Astrocyte (in vitro differentiated cells and primary cell): ENCODE data around the gene C9orf152.

Source experiments
- EZH2 ChIP-seq: IDR thresholded peaks from 2 replicates; pipeline ENCODE4 v1.6.1; 2012; ENCODE audit warnings: mild to moderate bottlenecking, low read length, inconsistent platforms; ENCODE audit not compliant: insufficient read depth
- TF ChIP-seq, protein P1 (sequence below): IDR thresholded peaks from 2 replicates; pipeline ENCODE4 v1.5.1; 2011; ENCODE audit warnings: low read depth, mild to moderate bottlenecking, inconsistent platforms, low read length, moderate library complexity; ENCODE audit not compliant: insufficient read depth

DNA sequence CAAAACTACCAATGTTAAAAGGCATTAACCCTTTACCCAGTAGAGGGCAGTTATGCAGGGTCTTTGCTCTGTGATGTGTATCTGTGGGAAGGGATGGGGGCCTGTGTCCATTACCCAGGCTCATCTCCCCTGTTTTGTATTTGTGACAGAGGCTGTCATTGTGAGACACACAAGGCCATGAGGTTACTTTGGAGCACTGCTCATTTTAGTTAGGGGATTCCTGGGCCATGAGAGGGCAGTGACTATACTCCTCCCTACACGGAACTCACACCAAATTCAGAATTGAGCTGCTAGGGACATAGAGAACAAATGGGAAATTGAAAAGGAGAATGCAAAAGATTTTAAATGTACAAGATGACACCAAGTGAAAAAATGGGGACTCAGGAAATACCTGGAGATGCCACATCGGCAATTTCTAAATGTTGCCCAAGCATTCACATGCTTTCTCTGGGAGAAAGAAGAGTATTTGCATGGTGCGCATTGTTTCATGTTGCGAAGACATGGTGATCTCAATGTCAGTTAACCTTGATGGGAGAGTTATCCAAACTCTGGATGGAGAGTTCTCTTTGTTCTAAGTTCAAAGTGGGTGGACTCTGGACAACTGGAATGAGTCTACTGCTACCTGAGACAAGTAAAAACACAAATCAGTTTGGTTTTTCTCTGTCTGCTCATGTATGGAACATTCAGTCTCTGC lies 32.5 kb downstream of the C9orf152 start:
- TF ChIP-seq, protein P1, sequence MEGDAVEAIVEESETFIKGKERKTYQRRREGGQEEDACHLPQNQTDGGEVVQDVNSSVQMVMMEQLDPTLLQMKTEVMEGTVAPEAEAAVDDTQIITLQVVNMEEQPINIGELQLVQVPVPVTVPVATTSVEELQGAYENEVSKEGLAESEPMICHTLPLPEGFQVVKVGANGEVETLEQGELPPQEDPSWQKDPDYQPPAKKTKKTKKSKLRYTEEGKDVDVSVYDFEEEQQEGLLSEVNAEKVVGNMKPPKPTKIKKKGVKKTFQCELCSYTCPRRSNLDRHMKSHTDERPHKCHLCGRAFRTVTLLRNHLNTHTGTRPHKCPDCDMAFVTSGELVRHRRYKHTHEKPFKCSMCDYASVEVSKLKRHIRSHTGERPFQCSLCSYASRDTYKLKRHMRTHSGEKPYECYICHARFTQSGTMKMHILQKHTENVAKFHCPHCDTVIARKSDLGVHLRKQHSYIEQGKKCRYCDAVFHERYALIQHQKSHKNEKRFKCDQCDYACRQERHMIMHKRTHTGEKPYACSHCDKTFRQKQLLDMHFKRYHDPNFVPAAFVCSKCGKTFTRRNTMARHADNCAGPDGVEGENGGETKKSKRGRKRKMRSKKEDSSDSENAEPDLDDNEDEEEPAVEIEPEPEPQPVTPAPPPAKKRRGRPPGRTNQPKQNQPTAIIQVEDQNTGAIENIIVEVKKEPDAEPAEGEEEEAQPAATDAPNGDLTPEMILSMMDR: no peak
- no peak for TF ChIP-seq EZH2
